ENCODE data around the gene NR1I3. TPM values are rescaled to one million over a fixed set of nuclear protein-coding genes. Genes with fewer than 3 reads are reported as not detected.

NR1I3 gene
- total RNA-seq, 4 donors from 2014 or later = not detected

GRCh38 chr1:161226320-161226711 is 11.7 kb downstream of the NR1I3 start:
- TF ChIP-seq CTCF (IDR thresholded peaks at IDR 0.05; ENCODE audit: low read depth) = no peak

- no peak for TF ChIP-seq CTCF (IDR thresholded peaks at IDR 0.05; ENCODE audit: low read depth)
Measured at GRCh38 chr1:161225534-161226319, 12.3 kb downstream of the NR1I3 start, which contains the start of gene TOMM40L. Gene TOMM40L (plus strand): TSS chr1:161226060. CDS start chr1:161226490, 430 bp downstream.

- no peak for TF ChIP-seq CTCF (IDR thresholded peaks at IDR 0.05; ENCODE audit: low read depth)
Measured at GRCh38 chr1:161225178-161225533, 12.8 kb downstream of the NR1I3 start.

GRCh38 chr1:161223805-161224694 is 14.0 kb downstream of the NR1I3 start:
- no peak for TF ChIP-seq CTCF (IDR thresholded peaks at IDR 0.05; ENCODE audit: low read depth)

- TF ChIP-seq CTCF (IDR thresholded peaks at IDR 0.05; ENCODE audit: low read depth) = no peak
Measured at GRCh38 chr1:161222175-161223019, 15.6 kb downstream of the NR1I3 start.

- no peak for TF ChIP-seq CTCF (IDR thresholded peaks at IDR 0.05; ENCODE audit: low read depth)
Measured at GRCh38 chr1:161220002-161220401, 18.0 kb downstream of the NR1I3 start.
